Fibroblast of pulmonary artery (primary cell): Measurements from ENCODE around the gene CHCHD2.
"Not testable (repeated sequence)": the region's sequence is repeated elsewhere in the genome, so short reads cannot be mapped to it uniquely, and the experiment has no call there.

Experiments
- DNase-seq: peaks from one replicate; pipeline ENCODE4 v3.0.0-alpha.2; 2010; ENCODE audit warnings: low read depth
- H3K4me3 ChIP-seq: replicated peaks from 2 replicates; pipeline ENCODE4 v1.5.1; 2011; ENCODE audit warnings: low read depth, mild to moderate bottlenecking, control low read depth, low read length, moderate library complexity
- CTCF ChIP-seq: IDR thresholded peaks from 2 replicates; pipeline ENCODE4 v1.5.1; 2011; ENCODE audit warnings: mild to moderate bottlenecking, control low read depth, low read length, inconsistent platforms; ENCODE audit errors: missing control alignments

CHCHD2 gene

GRCh38 chr7:56106108-56107073, at the start of gene CHCHD2:
Gene CHCHD2 (minus strand): TSS chr7:56106476. CDS start chr7:56106413, 63 bp downstream.
- H3K4me3 ChIP-seq = peak within 1 kb of the TSS; percentile 85
- no peak for TF ChIP-seq CTCF
- DNase-seq = peak; percentile 99

GRCh38 chr7:56131062-56131461, 24.8 kb upstream of the CHCHD2 start:
- DNase-seq, H3K4me3 ChIP-seq: not testable (repeated sequence)

- DNase-seq = no peak
- TF ChIP-seq CTCF = no peak
- no peak overlapping the region for H3K4me3 ChIP-seq
These were observed 21.1 kb upstream of the CHCHD2 start for GRCh38 chr7:56127241-56127975.

- DNase-seq = no peak
- no peak for TF ChIP-seq CTCF
- no peak overlapping the region for H3K4me3 ChIP-seq
These were observed 19.6 kb upstream of the CHCHD2 start for GRCh38 chr7:56125831-56126230.

GRCh38 chr7:56124981-56125380, 18.7 kb upstream of the CHCHD2 start:
- no peak overlapping the region for H3K4me3 ChIP-seq
- TF ChIP-seq CTCF = no peak
- DNase-seq = no peak

- H3K4me3 ChIP-seq = no peak overlapping the region
- no peak for TF ChIP-seq CTCF
- no peak for DNase-seq
These were observed 15.2 kb upstream of the CHCHD2 start for GRCh38 chr7:56121440-56121839.

GRCh38 chr7:56115852-56116538, 9.7 kb upstream of the CHCHD2 start, which contains the start of gene NUPR2:
Gene NUPR2 (minus strand): TSS chr7:56116417. CDS start chr7:56116314, 103 bp downstream.
- DNase-seq = no peak
- H3K4me3 ChIP-seq = no peak within 1 kb of the TSS
- no peak for TF ChIP-seq CTCF

GRCh38 chr7:56112244-56112643, 6.0 kb upstream of the CHCHD2 start:
- not testable (repeated sequence) for H3K4me3 ChIP-seq, DNase-seq
